ENCODE measurements around the gene ARL5A. TPM values are rescaled to one million over a fixed set of nuclear protein-coding genes. Genes with fewer than 3 reads are reported as not detected.

The ARL5A gene
- total RNA-seq, 6 experiments from 2014 or later, result 20.0 to 33.3 (median 22.4) TPM

- H3K4me3 ChIP-seq, result no peak overlapping the region
- no peaks in the 10 kb centered on the region for H3K27me3 ChIP-seq
- 98% methylated on average over 3 of the region's 3 CpGs for WGBS (ENCODE audit: insufficient coverage, low coverage, low lambda C conversion rate, missing lambda C conversion rate)
- intact Hi-C loops (cut with DNase I), result no loop called here
- no peaks in the 10 kb centered on the region for H3K9me3 ChIP-seq
- H3K4me1 ChIP-seq, result no peaks in the 10 kb centered on the region
- no peak overlapping the region for H3K27ac ChIP-seq
- ATAC-seq (no peak), DNase-seq (no peak)
- TF ChIP-seq POLR2A (IDR thresholded peaks at IDR 0.05) (no peak), CTCF (IDR thresholded peaks at IDR 0.05) (no peak)
- H3K36me3 ChIP-seq, result no peaks in the 10 kb centered on the region
Observed at GRCh38 chr2:151791545-151791944, 36.7 kb downstream of the ARL5A start.

GRCh38 chr2:151790689-151791088 is 37.5 kb downstream of the ARL5A start:
- Histone ChIP-seq H3K4me3 (no peak overlapping the region), H3K27me3 (no peaks in the 10 kb centered on the region), H3K4me1 (no peaks in the 10 kb centered on the region), H3K9me3 (no peaks in the 10 kb centered on the region), H3K27ac (no peak overlapping the region), H3K36me3 (no peaks in the 10 kb centered on the region)
- DNase-seq, result no peak
- no peak for TF ChIP-seq POLR2A (IDR thresholded peaks at IDR 0.05)
- TF ChIP-seq CTCF (IDR thresholded peaks at IDR 0.05), result no peak
- intact Hi-C loops (cut with DNase I), result no loop called here
- no peak for ATAC-seq
- WGBS (ENCODE audit: insufficient coverage, low coverage, low lambda C conversion rate, missing lambda C conversion rate), result 100% methylated on average over 1 of the region's 1 CpG

GRCh38 chr2:151789055-151789834 is 39.0 kb downstream of the ARL5A start:
- ATAC-seq, result no peak
- DNase-seq, result no peak
- Histone ChIP-seq H3K9me3 (no peaks in the 10 kb centered on the region), H3K4me1 (no peaks in the 10 kb centered on the region), H3K36me3 (no peaks in the 10 kb centered on the region), H3K27me3 (no peaks in the 10 kb centered on the region), H3K27ac (no peak overlapping the region), H3K4me3 (no peak overlapping the region)
- intact Hi-C loops (cut with DNase I), result no loop called here
- WGBS (ENCODE audit: insufficient coverage, low coverage, low lambda C conversion rate, missing lambda C conversion rate), result 90% methylated on average over 4 of the region's 4 CpGs
- TF ChIP-seq POLR2A (IDR thresholded peaks at IDR 0.05) (no peak), CTCF (IDR thresholded peaks at IDR 0.05) (no peak)

GRCh38 chr2:151786483-151786882 is 41.7 kb downstream of the ARL5A start:
- H3K4me1 ChIP-seq, result no peaks in the 10 kb centered on the region
- no peaks in the 10 kb centered on the region for H3K27me3 ChIP-seq
- H3K9me3 ChIP-seq, result no peaks in the 10 kb centered on the region
- H3K36me3 ChIP-seq, result peaks cover 0 to 4% (median 0%) of the 10 kb centered on the region in 4 donors
- DNase-seq, result no peak
- intact Hi-C loops (cut with DNase I), result no loop called here
- no peak for ATAC-seq
- H3K27ac ChIP-seq, result no peak overlapping the region
- TF ChIP-seq POLR2A (IDR thresholded peaks at IDR 0.05) (no peak), CTCF (IDR thresholded peaks at IDR 0.05) (no peak)
- 100% methylated on average over 1 of the region's 1 CpG for WGBS (ENCODE audit: insufficient coverage, low coverage, low lambda C conversion rate, missing lambda C conversion rate)
- H3K4me3 ChIP-seq, result no peak overlapping the region
